Activated T-cell treated with anti-CD3 and anti-CD28 coated beads, Interleukin-2, amount 50 U/mL, for 48 hours (primary cell): ENCODE measurements around the gene NUCB2.
A peak's percentile ranks its signal among the peaks of the same experiment; 100 is the strongest.
"Not testable (repeated sequence)": the region's sequence is repeated elsewhere in the genome, so short reads cannot be mapped to it uniquely, and the experiment has no call there.

Source experiments
- DNase-seq, 2 experiments: peaks; one replicate each; pipeline ENCODE4 v3.0.0-alpha.2; 2020

The NUCB2 gene

GRCh38 chr11:17276236-17277023 is at the start of gene NUCB2:
Gene NUCB2 (plus strand): TSS chr11:17276739. CDS start chr11:17295324, 18,585 bp downstream.
- peak; percentile 96 for DNase-seq

GRCh38 chr11:17228186-17228925 is 48.2 kb upstream of the NUCB2 start:
- not testable (repeated sequence) for DNase-seq

- DNase-seq: peak in 1 of 2 experiments; percentile 42
Observed at GRCh38 chr11:17229481-17230152, 46.9 kb upstream of the NUCB2 start.

GRCh38 chr11:17230867-17231851 is 45.4 kb upstream of the NUCB2 start:
- DNase-seq: peak; percentile 60 to 62

- no peak for DNase-seq
Observed at GRCh38 chr11:17233101-17233500, 43.4 kb upstream of the NUCB2 start.

GRCh38 chr11:17238377-17238776 is 38.2 kb upstream of the NUCB2 start:
- no peak for DNase-seq

- DNase-seq: not testable (repeated sequence)
Observed at GRCh38 chr11:17239927-17240326, 36.6 kb upstream of the NUCB2 start.

- no peak for DNase-seq
Observed at GRCh38 chr11:17240780-17241179, 35.8 kb upstream of the NUCB2 start.

- DNase-seq: not testable (repeated sequence)
Observed at GRCh38 chr11:17242954-17243353, 33.6 kb upstream of the NUCB2 start.

GRCh38 chr11:17244046-17244445 is 32.5 kb upstream of the NUCB2 start:
- peak; percentile 33 to 36 for DNase-seq

- no peak for DNase-seq
Observed at GRCh38 chr11:17250561-17251350, 25.8 kb upstream of the NUCB2 start.

GRCh38 chr11:17252704-17253103 is 23.8 kb upstream of the NUCB2 start:
- DNase-seq: no peak

- no peak for DNase-seq
Observed at GRCh38 chr11:17256512-17256911, 20.0 kb upstream of the NUCB2 start.

- DNase-seq: no peak
Observed at GRCh38 chr11:17257196-17257595, 19.3 kb upstream of the NUCB2 start.

- no peak for DNase-seq
Observed at GRCh38 chr11:17258670-17259069, 17.9 kb upstream of the NUCB2 start.

- no peak for DNase-seq
Observed at GRCh38 chr11:17259519-17259918, 17.0 kb upstream of the NUCB2 start.

GRCh38 chr11:17260020-17260419 is 16.5 kb upstream of the NUCB2 start:
- DNase-seq: no peak

- DNase-seq: no peak
Observed at GRCh38 chr11:17263769-17264168, 12.8 kb upstream of the NUCB2 start.

- DNase-seq: no peak
Observed at GRCh38 chr11:17266781-17267180, 9.8 kb upstream of the NUCB2 start.

- no peak for DNase-seq
Observed at GRCh38 chr11:17267576-17267975, 9.0 kb upstream of the NUCB2 start.

- DNase-seq: not testable (repeated sequence)
Observed at GRCh38 chr11:17268500-17268899, 8.0 kb upstream of the NUCB2 start.
